PFSK-1 (cell line): ENCODE measurements around the gene UNC5B.

Experiments
- FOXP2 ChIP-seq: optimal IDR thresholded peaks from 2 replicates; pipeline ENCODE3; 2011; ENCODE audit warnings: borderline replicate concordance, control low read depth, inconsistent platforms; ENCODE audit not compliant: insufficient read depth; ENCODE audit errors: extremely low read length, extremely low read depth
- POLR2AphosphoS5 ChIP-seq: IDR thresholded peaks from 2 replicates; pipeline ENCODE4 v1.6.1; 2012; ENCODE audit warnings: low read depth, mild to moderate bottlenecking, control low read depth, low read length, moderate library complexity
- SIN3A ChIP-seq: IDR thresholded peaks from 2 replicates; pipeline ENCODE4 v1.6.1; 2012; ENCODE audit warnings: mild to moderate bottlenecking, low read length, moderate library complexity, borderline replicate concordance; ENCODE audit not compliant: insufficient read depth
- TAF1 ChIP-seq: IDR thresholded peaks from 2 replicates; pipeline ENCODE4 v1.6.1; 2012; ENCODE audit warnings: low read length, control low read depth, borderline replicate concordance; ENCODE audit not compliant: insufficient read depth
- TF ChIP-seq, protein P1 (sequence below), 2 experiments: IDR thresholded peaks; 2 replicates each; pipeline versions ENCODE4 v1.6.1 to v1.8.0; 2011 to 2012; ENCODE audit warnings: low read depth in 2 of 2, low read length in 2 of 2, control low read depth in 1 of 2, inconsistent platforms in 1 of 2, mild to moderate bottlenecking in 1 of 2, moderate library complexity in 1 of 2; ENCODE audit not compliant: insufficient read depth in 1 of 2

The UNC5B gene

DNA sequence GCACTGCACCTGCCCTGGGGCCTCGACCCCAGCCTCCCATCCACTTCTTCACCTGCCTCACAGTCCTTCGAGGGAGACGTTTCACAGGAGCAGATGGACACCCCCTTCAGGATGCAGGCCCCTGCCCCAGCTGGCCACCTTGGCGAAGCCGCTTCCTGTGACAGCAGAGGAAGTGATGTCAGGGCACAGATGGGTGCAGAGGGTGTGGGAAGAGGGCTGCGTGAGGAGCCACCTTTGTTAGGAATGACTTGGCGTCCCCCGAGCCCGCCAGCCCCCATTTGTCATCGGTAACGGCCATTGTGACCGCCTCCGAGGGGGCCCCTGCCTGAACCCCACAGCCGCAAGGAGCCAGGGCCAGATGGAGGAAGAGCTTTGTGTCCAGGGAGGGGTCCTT, 59.3 kb downstream of the UNC5B start:
- TF ChIP-seq FOXP2 (no peak), POLR2AphosphoS5 (no peak), TAF1 (no peak)

DNA sequence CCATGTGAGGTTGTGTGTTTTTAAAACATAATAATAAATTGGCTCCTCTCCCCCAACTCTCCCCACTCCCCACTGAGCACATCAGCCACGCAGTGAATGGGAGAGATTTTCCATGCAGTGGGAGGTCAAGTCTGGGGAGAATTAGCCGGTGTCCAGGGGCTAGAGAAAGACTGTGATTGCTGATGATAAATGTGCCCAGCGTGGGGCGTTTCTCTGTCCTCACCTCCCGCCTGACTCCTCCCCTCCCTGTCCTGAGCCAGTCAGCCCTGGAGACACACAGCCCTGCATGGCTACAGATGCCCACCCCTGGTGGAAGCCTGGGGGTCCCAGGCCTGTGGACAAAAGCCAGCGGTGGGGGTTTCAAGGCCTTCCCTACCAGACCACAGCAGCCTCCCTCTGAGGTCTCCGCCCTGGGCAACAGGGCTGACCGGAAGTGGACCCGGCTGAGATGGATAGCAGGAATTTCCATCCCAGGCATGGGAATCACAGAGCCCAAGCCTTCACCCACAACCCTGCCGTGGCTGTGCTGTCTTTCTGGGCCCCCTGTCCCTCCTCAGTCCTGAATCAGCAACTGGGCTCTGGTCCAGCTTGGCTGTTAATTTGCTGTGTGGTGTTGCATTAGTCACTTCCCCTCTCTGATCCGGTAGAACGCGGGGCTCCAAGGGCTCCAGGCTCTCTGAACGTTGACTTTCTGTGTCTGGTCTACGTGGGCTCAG, 59.8 kb downstream of the UNC5B start:
- TF ChIP-seq TAF1 (no peak), POLR2AphosphoS5 (no peak), SIN3A (no peak)
- TF ChIP-seq, protein P1, sequence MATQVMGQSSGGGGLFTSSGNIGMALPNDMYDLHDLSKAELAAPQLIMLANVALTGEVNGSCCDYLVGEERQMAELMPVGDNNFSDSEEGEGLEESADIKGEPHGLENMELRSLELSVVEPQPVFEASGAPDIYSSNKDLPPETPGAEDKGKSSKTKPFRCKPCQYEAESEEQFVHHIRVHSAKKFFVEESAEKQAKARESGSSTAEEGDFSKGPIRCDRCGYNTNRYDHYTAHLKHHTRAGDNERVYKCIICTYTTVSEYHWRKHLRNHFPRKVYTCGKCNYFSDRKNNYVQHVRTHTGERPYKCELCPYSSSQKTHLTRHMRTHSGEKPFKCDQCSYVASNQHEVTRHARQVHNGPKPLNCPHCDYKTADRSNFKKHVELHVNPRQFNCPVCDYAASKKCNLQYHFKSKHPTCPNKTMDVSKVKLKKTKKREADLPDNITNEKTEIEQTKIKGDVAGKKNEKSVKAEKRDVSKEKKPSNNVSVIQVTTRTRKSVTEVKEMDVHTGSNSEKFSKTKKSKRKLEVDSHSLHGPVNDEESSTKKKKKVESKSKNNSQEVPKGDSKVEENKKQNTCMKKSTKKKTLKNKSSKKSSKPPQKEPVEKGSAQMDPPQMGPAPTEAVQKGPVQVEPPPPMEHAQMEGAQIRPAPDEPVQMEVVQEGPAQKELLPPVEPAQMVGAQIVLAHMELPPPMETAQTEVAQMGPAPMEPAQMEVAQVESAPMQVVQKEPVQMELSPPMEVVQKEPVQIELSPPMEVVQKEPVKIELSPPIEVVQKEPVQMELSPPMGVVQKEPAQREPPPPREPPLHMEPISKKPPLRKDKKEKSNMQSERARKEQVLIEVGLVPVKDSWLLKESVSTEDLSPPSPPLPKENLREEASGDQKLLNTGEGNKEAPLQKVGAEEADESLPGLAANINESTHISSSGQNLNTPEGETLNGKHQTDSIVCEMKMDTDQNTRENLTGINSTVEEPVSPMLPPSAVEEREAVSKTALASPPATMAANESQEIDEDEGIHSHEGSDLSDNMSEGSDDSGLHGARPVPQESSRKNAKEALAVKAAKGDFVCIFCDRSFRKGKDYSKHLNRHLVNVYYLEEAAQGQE (IDR thresholded peaks at IDR 0.05; ENCODE audit: insufficient read depth in 1 of 2, low read depth in 2 of 2, low read length in 2 of 2) = 0 out of 4 replicates have a peak, but pooled peaks of 1 of the 2 experiments have one; percentile 13

DNA sequence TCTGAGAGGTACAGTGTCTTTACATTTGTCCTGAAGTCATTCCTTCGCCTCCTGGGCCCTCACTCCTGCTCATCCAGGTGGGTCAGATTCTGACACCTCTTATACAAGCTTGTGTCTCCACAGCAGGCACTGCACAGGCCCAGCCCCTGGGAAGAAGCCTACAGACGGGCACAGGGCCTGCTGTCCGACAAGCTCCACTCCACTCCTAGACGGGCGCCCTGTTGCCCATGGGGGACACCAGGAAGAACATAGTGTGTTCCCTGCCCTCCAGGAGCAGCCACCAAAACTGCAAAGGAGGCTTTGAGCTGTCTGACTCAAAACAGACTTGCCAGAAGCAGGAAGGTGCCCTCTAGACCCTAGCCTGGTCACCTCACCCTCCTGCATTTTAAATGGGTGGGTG, 61.1 kb downstream of the UNC5B start:
- TF ChIP-seq SIN3A (no peak), TAF1 (no peak), POLR2AphosphoS5 (no peak), FOXP2 (no peak)
- TF ChIP-seq, protein P1 (IDR thresholded peaks at IDR 0.05; ENCODE audit: insufficient read depth in 1 of 2, low read depth in 2 of 2, low read length in 2 of 2) = no peak

DNA sequence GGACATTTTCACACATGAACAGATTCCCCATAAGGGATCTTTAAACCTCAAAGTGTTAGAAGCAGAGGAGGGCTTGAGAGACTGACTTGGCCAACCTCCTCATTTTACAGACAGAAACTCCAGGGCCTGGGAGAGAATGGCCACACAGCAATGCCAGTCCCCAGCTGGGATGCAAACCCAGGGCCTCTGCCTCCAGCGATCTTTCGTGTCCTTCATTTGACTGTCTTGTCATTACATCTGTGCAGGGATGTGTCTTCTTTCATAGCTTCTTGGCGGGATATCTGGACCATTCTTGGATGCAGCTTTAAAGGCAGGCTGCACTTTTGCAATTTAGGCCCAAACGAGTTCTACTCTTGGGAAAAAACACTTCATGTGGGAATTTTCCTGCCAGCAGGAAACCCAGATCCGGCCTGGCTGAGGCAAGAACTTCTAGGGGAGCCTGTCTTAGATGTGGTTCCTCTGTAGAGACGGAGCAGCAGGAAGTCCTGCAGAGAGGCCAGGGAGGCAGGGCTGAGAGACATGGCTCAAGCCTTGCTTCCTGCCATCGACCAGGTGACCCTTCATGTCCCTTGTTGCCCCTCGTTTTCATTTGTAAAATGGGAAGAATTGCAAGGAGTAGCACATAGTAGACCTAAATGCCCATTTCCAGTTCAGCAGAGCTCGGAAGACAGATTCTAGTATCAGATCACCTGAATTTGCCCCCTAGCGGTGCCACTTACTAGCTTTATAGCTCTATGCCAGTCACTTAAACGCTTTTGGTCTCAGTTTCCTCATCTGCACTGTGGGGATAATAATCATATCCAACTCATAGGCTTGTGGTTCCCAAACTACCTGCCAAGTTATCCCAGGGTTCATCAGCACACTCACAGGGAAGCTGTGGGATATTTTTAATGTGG, 62.8 kb downstream of the UNC5B start:
- TF ChIP-seq SIN3A (no peak), TAF1 (no peak), POLR2AphosphoS5 (no peak), FOXP2 (no peak)
- TF ChIP-seq, protein P1 (IDR thresholded peaks at IDR 0.05; ENCODE audit: insufficient read depth in 1 of 2, low read depth in 2 of 2, low read length in 2 of 2) = no peak

DNA sequence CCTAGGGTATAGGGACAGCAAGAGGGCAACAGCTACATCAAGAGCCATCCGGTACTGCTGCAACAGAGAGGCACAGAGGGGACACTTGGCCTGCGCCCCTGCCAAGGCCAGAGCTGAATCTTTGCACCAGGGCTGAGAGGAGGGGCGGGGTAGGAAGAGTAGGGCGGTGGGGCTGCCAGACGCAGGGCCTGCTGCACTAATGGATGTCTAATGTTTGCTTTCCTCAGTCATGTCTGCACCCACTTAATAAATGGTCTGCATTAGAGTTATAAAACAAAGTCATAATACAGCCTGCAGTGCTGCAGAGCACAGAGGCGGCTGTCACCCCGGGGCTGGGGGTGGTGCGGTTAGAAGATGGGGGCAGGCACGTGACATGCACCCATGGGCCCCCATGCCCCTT, 64.5 kb downstream of the UNC5B start:
- TF ChIP-seq SIN3A (no peak), FOXP2 (no peak), POLR2AphosphoS5 (no peak), TAF1 (no peak)
- TF ChIP-seq, protein P1 (IDR thresholded peaks at IDR 0.05; ENCODE audit: insufficient read depth in 1 of 2, low read depth in 2 of 2, low read length in 2 of 2) = no peak
